GM23338 (cell line): ENCODE data around the gene ATP9B. TPM values are rescaled to one million over a fixed set of nuclear protein-coding genes. Genes with fewer than 3 reads are reported as not detected.
A peak's percentile ranks its signal among the peaks of the same experiment; 100 is the strongest.

Source experiments
- ATAC-seq: fragments of 200-7000 bp; cut with Tn5 transposase; 3 replicates; pipeline ENCODE4 v1.9.1; 2020
- DNase-seq: peaks from one replicate; pipeline ENCODE4 v3.0.0-alpha.2; 2015; ENCODE audit warnings: low spot score
- H2AFZ ChIP-seq: fragments of 200-600 bp; sonication (generic); 2 replicates; pipeline ENCODE4 v1.8.0; 2016; ENCODE audit warnings: antibody characterized with exemption, mild to moderate bottlenecking, moderate library complexity
- H3F3A ChIP-seq: fragments of 200-600 bp; sonication (generic); replicated peaks from 2 replicates; pipeline ENCODE4 v1.8.0; 2017; ENCODE audit warnings: antibody characterized with exemption, mixed run types, low read depth
- H3K27ac ChIP-seq: fragments of 200-600 bp; sonication (generic); 2 replicates; pipeline ENCODE4 v1.6.1; 2016; ENCODE audit warnings: low read depth
- H3K27me3 ChIP-seq: fragments of 200-600 bp; sonication (generic); 2 replicates; pipeline ENCODE4 v1.8.0; 2016; ENCODE audit warnings: mild to moderate bottlenecking, mixed run types, moderate library complexity; ENCODE audit not compliant: insufficient read depth
- H3K36me3 ChIP-seq: fragments of 200-600 bp; sonication (generic); 2 replicates; pipeline ENCODE4 v1.8.0; 2016; ENCODE audit warnings: mild to moderate bottlenecking; ENCODE audit not compliant: insufficient read depth
- H3K4me1 ChIP-seq: fragments of 200-600 bp; sonication (generic); 2 replicates; pipeline ENCODE4 v1.8.0; 2016; ENCODE audit warnings: mild to moderate bottlenecking, moderate library complexity; ENCODE audit not compliant: insufficient read depth
- H3K4me2 ChIP-seq: fragments of 200-600 bp; sonication (generic); 2 replicates; pipeline ENCODE4 v1.7.1; 2017; ENCODE audit warnings: mixed run types
- H3K4me3 ChIP-seq: fragments of 200-600 bp; sonication (generic); 2 replicates; pipeline ENCODE4 v1.6.1; 2016; ENCODE audit warnings: mixed run types
- H3K79me2 ChIP-seq: fragments of 200-600 bp; sonication (generic); replicated peaks from 2 replicates; pipeline ENCODE4 v1.8.0; 2017; ENCODE audit warnings: mild to moderate bottlenecking; ENCODE audit not compliant: insufficient read depth
- H3K9me2 ChIP-seq: fragments of 200-600 bp; sonication (generic); 2 replicates; pipeline ENCODE4 v1.8.0; 2017; ENCODE audit not compliant: insufficient read depth
- H4K20me1 ChIP-seq: fragments of 200-600 bp; sonication (generic); replicated peaks from 2 replicates; pipeline ENCODE4 v1.8.0; 2017; ENCODE audit warnings: mild to moderate bottlenecking; ENCODE audit not compliant: insufficient read depth
- H3K27ac Mint-ChIP-seq: 2 replicates; pipeline ENCODE4 v1.8.0; 2020; ENCODE audit warnings: inconsistent platforms, mild to moderate bottlenecking, moderate library complexity, mixed read lengths
- H3K27me3 Mint-ChIP-seq: 3 replicates; pipeline ENCODE4 v1.8.0; 2022; ENCODE audit warnings: low read depth, mild to moderate bottlenecking, moderate library complexity, mixed read lengths, inconsistent platforms; ENCODE audit not compliant: insufficient read depth, poor library complexity
- H3K36me3 Mint-ChIP-seq: 3 replicates; pipeline ENCODE4 v1.8.0; 2021; ENCODE audit warnings: low read depth, mild to moderate bottlenecking, inconsistent platforms, moderate library complexity, mixed read lengths
- H3K4me1 Mint-ChIP-seq: 3 replicates; pipeline ENCODE4 v1.8.0; 2020; ENCODE audit warnings: mild to moderate bottlenecking, inconsistent platforms, mixed read lengths
- H3K4me3 Mint-ChIP-seq: 3 replicates; pipeline ENCODE4 v1.8.0; 2021; ENCODE audit warnings: moderate library complexity, mild to moderate bottlenecking, inconsistent platforms, mixed read lengths
- H3K9me3 Mint-ChIP-seq: 3 replicates; pipeline ENCODE4 v1.8.0; 2020; ENCODE audit warnings: moderate library complexity, mild to moderate bottlenecking, inconsistent platforms, mixed read lengths
- CREB1 ChIP-seq: fragments of 250-450 bp; sonication (Bioruptor Pico); IDR thresholded peaks from 2 replicates; pipeline ENCODE4 v1.5.0; 2020; ENCODE audit warnings: low read depth, mild to moderate bottlenecking, moderate library complexity
- EZH2 ChIP-seq: fragments of 200-600 bp; sonication (generic); IDR thresholded peaks from one replicate; pipeline ENCODE4 v1.8.0; 2017; ENCODE audit warnings: antibody characterized with exemption, mild to moderate bottlenecking, low read depth; ENCODE audit not compliant: unreplicated experiment
- EZH2phosphoT487 ChIP-seq: fragments of 200-600 bp; sonication (generic); IDR thresholded peaks from one replicate; pipeline ENCODE4 v1.8.1; 2018; ENCODE audit warnings: antibody characterized with exemption; ENCODE audit not compliant: unreplicated experiment
- JUNB ChIP-seq: IDR thresholded peaks from one replicate; pipeline ENCODE4 v1.6.1; 2016; ENCODE audit warnings: antibody characterized with exemption; ENCODE audit not compliant: unreplicated experiment
- POLR2AphosphoS5 ChIP-seq: IDR thresholded peaks from 2 replicates; pipeline ENCODE4 v1.6.1; 2016; ENCODE audit warnings: antibody characterized with exemption, low read depth
- STAT1 ChIP-seq: IDR thresholded peaks from one replicate; pipeline ENCODE4 v1.6.1; 2016; ENCODE audit warnings: antibody characterized with exemption; ENCODE audit not compliant: unreplicated experiment
- polyA plus RNA-seq: library from polyadenylated mRNA; unstranded; fragments of >200 nt; fragmentation: Nextera tagmentation; extraction: Ambion mirVana; gene quantifications from 2 replicates; pipeline ENCODE4 v1.2.1, GENCODE V29; 2016
- total RNA-seq: library from RNA; depleted of rRNA; stranded (reverse); fragments of >200 nt; shearing (Covaris generic); gene quantifications from 2 replicates; pipeline ENCODE4 v1.2.3, GENCODE V29; 2014
- TF ChIP-seq, protein P1 (sequence below), 2 experiments: fragments of 200-600 bp in 1 of 2; sonication (generic) in 1 of 2; conservative IDR thresholded peaks; 2 replicates each; pipeline versions ENCODE4 v1.5.1 to v1.6.1; 2016 to 2017; ENCODE audit warnings: antibody characterized with exemption in 2 of 2, low read depth in 2 of 2, mild to moderate bottlenecking in 2 of 2, moderate library complexity in 1 of 2
- TF ChIP-seq, protein P2 (sequence below): IDR thresholded peaks from 2 replicates; pipeline ENCODE4 v1.6.1; 2016; ENCODE audit warnings: antibody characterized with exemption
- TF ChIP-seq, protein P3 (sequence below): fragments of 250-450 bp; sonication (Bioruptor Pico); IDR thresholded peaks from 2 replicates; pipeline ENCODE4 v1.5.0; 2020; ENCODE audit warnings: mild to moderate bottlenecking, moderate library complexity

Gene ATP9B
- total and polyA plus RNA-seq, 2 experiments from 2014 or later = 14.2 to 25.6 TPM

DNA sequence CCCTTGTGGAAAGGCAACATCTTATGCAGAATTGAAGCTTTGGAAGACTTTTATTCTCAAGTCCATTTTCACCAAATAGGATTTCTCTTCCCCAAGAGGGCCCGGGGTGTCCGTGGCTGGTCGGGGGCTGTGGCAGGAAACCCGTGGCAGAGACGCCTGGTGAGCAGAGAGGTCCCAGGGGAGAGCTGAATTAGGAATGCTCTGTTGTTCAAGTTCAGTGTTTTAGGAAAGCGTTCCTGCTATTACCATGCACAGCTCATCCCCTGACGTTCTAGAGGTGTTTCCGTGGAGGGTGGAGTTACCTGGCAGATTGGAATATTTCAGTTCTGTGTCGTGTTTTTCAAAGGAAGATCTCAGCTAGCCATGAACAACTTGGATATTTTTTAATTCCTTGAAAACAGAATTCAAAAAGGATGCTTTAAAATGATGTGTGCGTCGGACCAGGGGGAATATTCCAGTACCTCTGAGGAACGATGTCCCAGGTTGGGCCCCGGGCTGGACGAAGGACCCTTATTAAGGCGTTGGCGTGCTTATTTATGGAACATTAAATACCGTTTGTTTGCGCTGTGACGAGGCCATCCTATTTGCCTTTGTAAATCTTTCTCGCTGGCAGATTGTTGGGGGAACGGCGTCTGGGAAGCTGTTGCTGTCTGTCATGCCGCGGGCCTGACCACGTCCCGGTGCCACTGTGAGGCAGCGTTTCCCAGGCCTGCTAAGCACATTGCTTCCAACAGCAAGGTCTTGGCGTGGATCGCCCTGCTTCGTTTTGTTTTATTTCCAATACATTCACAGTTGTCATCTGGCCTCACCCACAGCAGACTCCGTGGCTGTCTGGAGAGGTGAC is 334.8 kb downstream of the ATP9B start:
- DNase-seq = no peak
- Histone ChIP-seq H3K4me2 (no peak overlapping the region), H3K4me3 (no peak overlapping the region), H4K20me1 (no peaks in the 10 kb centered on the region), H3K79me2 (no peaks in the 10 kb centered on the region), H3F3A (0 out of 2 replicates have a peak, but pooled peaks cover 8% of the 10 kb centered on the region), H3K36me3 (no peaks in the 10 kb centered on the region), H3K9me2 (no peaks in the 10 kb centered on the region), H2AFZ (no peak overlapping the region), H3K4me1 (peaks cover 7% of the 10 kb centered on the region), H3K27ac (no peak overlapping the region), H3K27me3 (peaks cover 10% of the 10 kb centered on the region)
- H3K9me3 Mint-ChIP-seq = peaks cover 3% of the 10 kb centered on the region; the same call in 1 of the 3 replicates
- TF ChIP-seq, protein P1, sequence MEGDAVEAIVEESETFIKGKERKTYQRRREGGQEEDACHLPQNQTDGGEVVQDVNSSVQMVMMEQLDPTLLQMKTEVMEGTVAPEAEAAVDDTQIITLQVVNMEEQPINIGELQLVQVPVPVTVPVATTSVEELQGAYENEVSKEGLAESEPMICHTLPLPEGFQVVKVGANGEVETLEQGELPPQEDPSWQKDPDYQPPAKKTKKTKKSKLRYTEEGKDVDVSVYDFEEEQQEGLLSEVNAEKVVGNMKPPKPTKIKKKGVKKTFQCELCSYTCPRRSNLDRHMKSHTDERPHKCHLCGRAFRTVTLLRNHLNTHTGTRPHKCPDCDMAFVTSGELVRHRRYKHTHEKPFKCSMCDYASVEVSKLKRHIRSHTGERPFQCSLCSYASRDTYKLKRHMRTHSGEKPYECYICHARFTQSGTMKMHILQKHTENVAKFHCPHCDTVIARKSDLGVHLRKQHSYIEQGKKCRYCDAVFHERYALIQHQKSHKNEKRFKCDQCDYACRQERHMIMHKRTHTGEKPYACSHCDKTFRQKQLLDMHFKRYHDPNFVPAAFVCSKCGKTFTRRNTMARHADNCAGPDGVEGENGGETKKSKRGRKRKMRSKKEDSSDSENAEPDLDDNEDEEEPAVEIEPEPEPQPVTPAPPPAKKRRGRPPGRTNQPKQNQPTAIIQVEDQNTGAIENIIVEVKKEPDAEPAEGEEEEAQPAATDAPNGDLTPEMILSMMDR (conservative IDR thresholded peaks at IDR 0.05; ENCODE audit: low read depth in 2 of 2) = peak in 1 of 2 experiments; percentile 29; a peak in 2 of 4 replicates
- no peak for TF ChIP-seq EZH2phosphoT487
- no peak overlapping the region; the same call in 2 of the 3 replicates for H3K4me3 Mint-ChIP-seq
- no peaks in the 10 kb centered on the region for H3K36me3 Mint-ChIP-seq
- peaks cover 19% of the 10 kb centered on the region for H3K27me3 Mint-ChIP-seq
- no peak for ATAC-seq
- H3K27ac Mint-ChIP-seq = no peak overlapping the region
- H3K4me1 Mint-ChIP-seq = peaks cover 25% of the 10 kb centered on the region

DNA sequence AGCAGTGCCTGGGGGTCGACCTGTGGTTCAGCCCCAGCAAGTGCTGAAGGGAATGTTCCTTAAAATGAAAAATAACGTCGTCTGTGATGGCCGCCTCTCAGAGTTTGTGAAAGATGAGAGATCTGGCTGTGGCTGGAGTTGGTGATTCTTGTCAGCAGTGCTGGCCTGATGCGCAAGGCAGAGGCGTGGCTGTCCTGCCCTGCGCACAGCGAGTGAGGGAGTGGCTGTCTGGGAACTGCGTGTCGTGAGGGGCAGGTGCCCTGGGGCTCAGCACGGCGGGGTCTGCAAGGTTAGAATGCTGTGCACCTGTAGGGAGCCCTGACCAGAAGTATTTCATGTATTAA is 335.3 kb downstream of the ATP9B start:
- Mint-ChIP-seq H3K27ac (no peak overlapping the region), H3K36me3 (no peaks in the 10 kb centered on the region), H3K4me3 (no peak overlapping the region), H3K27me3 (peaks cover 13% of the 10 kb centered on the region), H3K9me3 (peaks cover 3% of the 10 kb centered on the region; the same call in 1 of the 3 replicates), H3K4me1 (peaks cover 23% of the 10 kb centered on the region)
- Histone ChIP-seq H3K27me3 (peaks cover 4% of the 10 kb centered on the region), H4K20me1 (no peaks in the 10 kb centered on the region), H3K4me2 (no peak overlapping the region), H3K27ac (no peak overlapping the region), H3F3A (0 out of 2 replicates have a peak, but pooled peaks cover 8% of the 10 kb centered on the region), H3K4me1 (0 out of 2 replicates have a peak, but pooled peaks cover 7% of the 10 kb centered on the region), H2AFZ (no peak overlapping the region), H3K4me3 (no peak overlapping the region), H3K36me3 (no peaks in the 10 kb centered on the region), H3K79me2 (no peaks in the 10 kb centered on the region), H3K9me2 (0 out of 2 replicates have a peak, but pooled peaks cover 3% of the 10 kb centered on the region)
- ATAC-seq (no peak), DNase-seq (no peak)
- TF ChIP-seq STAT1 (no peak), EZH2 (no peak), EZH2phosphoT487 (no peak), POLR2AphosphoS5 (no peak), JUNB (no peak), CREB1 (CRISPR knock-in tag) (no peak)
- TF ChIP-seq, protein P2, sequence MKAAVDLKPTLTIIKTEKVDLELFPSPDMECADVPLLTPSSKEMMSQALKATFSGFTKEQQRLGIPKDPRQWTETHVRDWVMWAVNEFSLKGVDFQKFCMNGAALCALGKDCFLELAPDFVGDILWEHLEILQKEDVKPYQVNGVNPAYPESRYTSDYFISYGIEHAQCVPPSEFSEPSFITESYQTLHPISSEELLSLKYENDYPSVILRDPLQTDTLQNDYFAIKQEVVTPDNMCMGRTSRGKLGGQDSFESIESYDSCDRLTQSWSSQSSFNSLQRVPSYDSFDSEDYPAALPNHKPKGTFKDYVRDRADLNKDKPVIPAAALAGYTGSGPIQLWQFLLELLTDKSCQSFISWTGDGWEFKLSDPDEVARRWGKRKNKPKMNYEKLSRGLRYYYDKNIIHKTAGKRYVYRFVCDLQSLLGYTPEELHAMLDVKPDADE = no peak
- TF ChIP-seq, protein P3, sequence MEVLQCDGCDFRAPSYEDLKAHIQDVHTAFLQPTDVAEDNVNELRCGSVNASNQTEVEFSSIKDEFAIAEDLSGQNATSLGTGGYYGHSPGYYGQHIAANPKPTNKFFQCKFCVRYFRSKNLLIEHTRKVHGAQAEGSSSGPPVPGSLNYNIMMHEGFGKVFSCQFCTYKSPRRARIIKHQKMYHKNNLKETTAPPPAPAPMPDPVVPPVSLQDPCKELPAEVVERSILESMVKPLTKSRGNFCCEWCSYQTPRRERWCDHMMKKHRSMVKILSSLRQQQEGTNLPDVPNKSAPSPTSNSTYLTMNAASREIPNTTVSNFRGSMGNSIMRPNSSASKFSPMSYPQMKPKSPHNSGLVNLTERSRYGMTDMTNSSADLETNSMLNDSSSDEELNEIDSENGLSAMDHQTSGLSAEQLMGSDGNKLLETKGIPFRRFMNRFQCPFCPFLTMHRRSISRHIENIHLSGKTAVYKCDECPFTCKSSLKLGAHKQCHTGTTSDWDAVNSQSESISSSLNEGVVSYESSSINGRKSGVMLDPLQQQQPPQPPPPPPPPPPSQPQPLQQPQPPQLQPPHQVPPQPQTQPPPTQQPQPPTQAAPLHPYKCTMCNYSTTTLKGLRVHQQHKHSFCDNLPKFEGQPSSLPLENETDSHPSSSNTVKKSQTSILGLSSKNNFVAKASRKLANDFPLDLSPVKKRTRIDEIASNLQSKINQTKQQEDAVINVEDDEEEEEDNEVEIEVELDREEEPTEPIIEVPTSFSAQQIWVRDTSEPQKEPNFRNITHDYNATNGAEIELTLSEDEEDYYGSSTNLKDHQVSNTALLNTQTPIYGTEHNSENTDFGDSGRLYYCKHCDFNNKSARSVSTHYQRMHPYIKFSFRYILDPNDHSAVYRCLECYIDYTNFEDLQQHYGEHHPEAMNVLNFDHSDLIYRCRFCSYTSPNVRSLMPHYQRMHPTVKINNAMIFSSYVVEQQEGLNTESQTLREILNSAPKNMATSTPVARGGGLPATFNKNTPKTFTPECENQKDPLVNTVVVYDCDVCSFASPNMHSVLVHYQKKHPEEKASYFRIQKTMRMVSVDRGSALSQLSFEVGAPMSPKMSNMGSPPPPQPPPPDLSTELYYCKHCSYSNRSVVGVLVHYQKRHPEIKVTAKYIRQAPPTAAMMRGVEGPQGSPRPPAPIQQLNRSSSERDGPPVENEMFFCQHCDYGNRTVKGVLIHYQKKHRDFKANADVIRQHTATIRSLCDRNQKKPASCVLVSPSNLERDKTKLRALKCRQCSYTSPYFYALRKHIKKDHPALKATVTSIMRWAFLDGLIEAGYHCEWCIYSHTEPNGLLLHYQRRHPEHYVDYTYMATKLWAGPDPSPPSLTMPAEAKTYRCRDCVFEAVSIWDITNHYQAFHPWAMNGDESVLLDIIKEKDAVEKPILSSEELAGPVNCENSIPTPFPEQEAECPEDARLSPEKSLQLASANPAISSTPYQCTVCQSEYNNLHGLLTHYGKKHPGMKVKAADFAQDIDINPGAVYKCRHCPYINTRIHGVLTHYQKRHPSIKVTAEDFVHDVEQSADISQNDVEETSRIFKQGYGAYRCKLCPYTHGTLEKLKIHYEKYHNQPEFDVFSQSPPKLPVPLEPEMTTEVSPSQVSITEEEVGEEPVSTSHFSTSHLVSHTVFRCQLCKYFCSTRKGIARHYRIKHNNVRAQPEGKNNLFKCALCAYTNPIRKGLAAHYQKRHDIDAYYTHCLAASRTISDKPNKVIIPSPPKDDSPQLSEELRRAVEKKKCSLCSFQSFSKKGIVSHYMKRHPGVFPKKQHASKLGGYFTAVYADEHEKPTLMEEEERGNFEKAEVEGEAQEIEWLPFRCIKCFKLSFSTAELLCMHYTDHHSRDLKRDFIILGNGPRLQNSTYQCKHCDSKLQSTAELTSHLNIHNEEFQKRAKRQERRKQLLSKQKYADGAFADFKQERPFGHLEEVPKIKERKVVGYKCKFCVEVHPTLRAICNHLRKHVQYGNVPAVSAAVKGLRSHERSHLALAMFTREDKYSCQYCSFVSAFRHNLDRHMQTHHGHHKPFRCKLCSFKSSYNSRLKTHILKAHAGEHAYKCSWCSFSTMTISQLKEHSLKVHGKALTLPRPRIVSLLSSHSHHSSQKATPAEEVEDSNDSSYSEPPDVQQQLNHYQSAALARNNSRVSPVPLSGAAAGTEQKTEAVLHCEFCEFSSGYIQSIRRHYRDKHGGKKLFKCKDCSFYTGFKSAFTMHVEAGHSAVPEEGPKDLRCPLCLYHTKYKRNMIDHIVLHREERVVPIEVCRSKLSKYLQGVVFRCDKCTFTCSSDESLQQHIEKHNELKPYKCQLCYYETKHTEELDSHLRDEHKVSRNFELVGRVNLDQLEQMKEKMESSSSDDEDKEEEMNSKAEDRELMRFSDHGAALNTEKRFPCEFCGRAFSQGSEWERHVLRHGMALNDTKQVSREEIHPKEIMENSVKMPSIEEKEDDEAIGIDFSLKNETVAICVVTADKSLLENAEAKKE (CRISPR knock-in tag) = no peak
